IPS DF 19.7 (cell line): ENCODE results near the gene CCDC83.
A peak's percentile ranks its signal among the peaks of the same experiment; 100 is the strongest.
"Not testable (repeated sequence)": the region's sequence is repeated elsewhere in the genome, so short reads cannot be mapped to it uniquely, and the experiment has no call there.

Experiments
- DNase-seq: peaks from one replicate; pipeline ENCODE4 v3.0.0-alpha.2; 2013; ENCODE audit warnings: low read depth, low spot score

The CCDC83 gene

DNA sequence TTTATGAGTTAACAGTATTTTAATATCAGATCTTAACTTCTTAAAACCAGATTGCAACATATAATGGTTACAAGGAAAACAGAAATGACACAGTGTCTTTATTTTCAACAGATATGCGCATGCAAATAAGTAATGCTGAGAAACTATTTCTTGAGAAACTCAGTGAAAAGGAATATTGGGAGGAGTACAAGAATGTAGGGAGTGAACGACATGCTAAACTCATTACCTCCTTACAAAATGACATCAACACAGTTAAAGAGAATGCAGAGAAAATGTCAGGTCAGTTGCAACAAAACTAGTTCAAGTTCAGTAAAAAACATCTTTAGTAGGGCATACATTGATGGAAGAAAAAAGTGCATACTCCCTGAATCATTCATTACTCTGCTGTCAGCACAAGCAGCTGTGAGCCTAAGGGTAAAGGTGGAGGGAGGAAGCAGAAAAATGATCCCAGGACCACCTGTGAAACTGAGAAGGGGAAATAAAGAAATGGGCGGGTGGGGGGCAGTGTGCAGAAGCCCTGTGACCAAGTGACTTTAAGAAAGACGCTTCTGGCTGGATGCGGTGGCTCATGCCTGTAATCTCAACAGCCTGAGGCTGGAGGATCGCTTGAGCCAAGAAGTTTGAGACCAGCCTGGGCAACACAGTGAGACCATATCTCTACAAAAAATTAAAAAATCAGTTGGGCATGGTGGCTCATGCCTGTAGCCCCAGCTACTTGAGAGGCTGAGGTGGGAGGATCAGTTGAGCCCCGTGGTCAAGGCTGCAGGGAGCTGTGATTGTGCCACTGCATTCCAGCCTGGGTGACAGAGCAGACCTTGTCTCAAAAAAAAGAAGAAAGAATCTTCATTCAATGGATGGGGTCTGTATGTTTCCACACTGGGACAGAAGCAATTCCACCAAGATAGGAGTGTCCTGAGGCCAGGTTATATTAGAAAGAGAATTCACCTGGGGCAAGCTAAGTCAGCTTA is 31.2 kb downstream of the CCDC83 start:
- no peak for DNase-seq

DNA sequence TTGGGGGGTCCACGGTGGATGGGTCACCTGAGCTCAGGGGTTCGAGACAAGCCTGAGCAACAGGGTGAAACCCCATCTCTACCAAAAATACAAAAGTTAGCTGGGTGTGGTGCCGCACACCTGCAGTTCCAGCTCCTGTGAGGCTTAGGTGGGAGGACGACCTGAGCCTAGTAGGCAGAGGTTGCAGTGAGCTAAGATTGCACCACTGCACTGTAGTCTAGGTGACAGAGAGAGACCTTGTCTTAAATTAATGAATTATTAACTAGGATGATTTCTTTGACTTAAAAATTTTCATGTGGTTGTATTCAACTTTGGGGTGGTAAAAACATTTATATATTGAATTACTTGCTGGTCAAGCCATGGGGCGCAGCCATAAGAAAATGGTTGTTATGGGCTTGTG is 33.9 kb downstream of the CCDC83 start:
- no peak for DNase-seq

DNA sequence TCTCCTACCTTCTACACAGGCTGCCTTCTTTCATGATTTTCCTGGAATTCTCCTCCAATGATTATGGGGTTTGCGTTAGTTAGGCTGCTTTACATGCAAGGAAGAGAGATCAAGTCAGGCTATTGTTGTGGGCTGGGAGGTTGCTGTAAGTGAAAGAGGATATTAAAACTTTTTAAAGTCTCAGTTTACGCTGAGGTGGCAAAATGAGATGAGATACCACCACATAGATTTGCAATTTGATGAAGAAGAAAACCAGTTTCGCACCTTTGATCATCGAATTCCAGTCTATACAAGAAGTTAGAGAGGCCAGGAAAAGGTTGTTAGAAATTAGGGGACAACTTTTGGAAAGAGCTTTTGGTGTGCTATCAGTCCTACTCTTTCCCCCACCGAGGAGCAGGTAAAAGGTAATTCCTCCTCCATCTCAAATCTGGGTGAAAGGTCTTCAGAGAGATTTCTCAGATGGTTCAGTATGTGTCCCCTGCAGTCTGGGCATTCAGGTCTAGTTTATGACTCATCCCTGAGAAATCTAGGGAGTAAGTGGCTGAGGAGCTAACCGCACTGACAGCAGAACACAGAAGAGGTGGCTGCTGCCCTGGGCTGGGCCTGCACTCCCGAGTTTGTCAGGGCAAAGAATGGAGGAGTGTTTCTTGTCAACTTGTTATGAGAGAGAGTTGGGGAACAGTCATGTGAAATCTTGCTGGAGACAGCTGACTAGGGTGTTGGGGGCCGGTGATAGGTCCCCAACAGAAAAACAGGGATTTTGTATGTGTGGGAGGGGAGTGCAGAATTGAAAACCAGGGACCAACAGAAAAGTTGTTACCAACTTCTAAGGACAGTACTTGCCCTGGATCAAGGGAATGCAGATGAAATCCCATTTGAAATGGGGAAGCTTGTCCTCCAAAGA is 34.7 kb downstream of the CCDC83 start:
- DNase-seq, result peak; percentile 28

DNA sequence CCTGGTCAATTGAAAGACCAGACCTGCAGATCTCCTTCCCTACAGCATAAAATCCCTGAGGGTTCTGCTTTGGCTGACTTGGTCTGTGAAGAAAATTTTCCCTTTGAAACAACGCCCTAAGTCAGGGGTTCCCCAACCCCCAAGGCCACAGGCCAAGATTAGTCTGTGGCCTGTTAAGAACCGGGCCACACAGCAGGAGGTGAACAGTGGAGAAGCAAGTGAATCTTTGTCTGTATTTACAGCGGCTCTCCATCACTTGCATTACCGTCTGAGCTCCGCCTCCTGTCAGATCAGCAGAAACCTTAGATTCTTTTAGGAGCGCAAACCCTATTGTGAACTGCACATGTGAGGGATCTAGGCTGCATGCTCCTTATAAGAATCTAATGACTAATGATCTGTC is 38.2 kb downstream of the CCDC83 start:
- no peak for DNase-seq

DNA sequence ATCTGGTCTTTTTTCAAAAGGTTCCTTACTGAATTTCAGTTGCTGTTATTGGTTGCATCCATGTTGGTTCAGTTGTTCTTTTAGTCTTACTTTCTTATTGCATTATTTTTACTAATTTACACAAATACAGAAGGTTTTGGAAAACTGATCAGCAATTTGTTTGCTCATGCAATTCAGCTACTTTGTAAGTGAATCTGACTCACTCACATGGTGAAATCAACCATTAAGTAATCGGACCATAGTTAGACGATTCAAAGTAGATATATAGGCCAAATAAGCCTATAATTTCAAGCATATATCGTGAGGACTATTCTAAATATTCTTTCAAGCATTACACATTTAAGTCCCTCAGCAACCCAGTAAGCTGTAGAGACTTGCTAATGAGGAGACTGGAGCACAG is 41.7 kb downstream of the CCDC83 start:
- no peak for DNase-seq

DNA sequence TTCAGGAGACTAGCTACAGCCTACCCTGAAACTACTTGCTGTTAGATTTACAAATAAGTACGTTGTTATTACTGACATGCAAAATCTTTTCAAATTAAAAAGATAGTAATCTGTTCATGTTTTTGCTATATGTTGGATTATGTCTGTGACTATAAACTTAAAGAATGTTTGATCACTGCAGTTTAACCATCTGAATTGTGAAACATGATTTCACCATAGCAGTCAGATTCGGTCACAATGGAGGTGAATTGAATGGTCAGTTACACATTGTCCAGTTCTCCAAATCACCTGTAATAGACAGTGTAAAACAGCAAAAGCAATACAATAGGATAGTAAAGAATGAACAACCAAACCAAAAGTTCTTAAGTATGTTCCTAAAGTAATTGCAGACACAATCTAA is 43.3 kb downstream of the CCDC83 start:
- DNase-seq, result no peak

DNA sequence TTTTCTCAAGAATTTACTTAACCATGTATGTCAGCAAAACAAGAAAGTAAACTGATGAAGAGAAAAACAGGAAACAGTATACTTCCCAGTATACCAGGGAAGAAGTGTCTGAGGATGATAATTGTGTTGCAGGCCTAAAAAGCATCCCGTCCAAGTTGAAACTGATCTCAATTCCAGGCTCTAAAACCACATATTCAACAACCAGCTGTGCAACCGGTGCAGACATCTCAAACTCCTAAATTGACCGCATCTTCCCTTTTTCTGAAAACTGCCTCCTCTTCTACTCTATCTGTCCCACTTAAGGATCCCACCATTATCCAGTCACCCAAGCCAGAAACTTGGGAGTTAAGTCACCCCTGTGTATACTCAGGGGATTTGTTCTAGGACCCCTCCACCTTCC is 47.2 kb downstream of the CCDC83 start:
- no peak for DNase-seq

DNA sequence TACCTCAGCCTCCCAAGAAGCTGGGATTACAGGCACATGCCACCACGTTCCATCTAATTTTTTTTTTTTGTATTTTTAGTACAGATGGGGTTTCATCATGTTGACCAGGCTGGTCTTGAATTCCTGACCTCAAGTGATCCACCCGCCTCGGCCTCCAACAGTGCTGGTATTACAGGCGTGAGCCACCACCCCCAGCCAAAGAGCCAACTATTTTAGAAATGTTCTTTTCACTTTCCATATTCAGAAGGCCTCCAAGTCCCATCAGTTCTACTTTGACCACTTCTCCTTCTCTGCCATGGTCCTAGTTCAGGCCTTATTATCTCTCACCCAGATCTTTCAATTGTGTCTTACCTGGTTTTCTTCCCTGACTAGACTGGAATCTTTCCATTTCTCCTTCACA is 48.2 kb downstream of the CCDC83 start:
- no peak for DNase-seq

DNA sequence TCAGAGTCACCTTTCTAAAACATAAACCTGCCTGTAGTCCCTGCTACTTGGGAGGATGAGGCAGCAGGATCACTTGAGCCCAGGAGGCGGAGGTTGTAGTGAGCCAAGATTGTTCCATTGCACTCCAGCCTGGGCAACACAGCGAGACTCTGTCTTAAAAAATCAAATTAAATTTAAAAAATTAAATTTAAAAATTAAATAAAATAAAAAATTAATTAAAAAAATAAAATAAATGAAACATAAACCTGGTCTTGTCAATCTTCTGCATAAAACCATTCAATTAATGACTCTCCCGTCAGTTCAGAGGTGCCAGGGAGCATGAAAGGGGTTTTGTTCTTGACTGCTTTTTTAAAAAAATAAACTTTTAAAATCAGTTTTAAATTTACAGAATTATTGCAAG is 48.6 kb downstream of the CCDC83 start:
- DNase-seq, result no peak

DNA sequence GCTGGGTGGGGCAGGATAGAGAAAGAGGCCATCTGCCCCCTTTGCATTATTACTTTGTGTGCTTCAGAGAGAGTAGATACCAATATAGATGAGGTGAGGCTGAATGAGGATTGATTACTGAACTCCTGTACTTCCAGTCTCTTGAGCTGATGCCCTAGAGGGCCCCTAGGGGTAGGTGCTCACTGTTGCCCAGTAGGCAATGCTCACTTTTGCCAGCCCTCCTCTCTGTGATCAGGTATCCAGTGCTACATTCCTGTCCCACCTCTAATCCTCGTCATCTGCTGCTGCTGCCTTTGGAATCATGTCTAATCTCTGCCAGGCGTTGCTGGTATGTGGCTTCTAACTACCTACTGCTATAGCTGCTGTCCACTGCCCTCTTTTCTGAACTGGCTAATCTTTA is 57.2 kb downstream of the CCDC83 start:
- DNase-seq, result no peak

DNA sequence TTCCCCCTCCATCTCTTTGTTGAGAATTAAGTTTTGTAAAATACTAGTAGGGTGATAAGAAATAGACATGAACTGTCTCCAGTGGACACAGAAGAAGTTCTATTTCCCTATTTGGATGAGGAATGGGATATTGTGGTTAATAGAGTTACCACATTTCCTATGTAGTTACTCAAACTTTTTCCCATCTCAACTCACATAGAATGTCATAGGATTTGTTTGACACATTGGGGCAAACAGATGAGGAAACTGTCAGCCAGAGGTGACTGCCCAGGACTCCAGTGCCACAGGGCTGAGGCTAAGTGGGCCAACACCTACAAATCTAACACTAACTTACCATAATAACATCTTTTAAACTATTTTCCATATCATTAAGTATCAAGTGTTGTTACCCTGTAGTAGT is 58.3 kb downstream of the CCDC83 start:
- DNase-seq, result no peak

DNA sequence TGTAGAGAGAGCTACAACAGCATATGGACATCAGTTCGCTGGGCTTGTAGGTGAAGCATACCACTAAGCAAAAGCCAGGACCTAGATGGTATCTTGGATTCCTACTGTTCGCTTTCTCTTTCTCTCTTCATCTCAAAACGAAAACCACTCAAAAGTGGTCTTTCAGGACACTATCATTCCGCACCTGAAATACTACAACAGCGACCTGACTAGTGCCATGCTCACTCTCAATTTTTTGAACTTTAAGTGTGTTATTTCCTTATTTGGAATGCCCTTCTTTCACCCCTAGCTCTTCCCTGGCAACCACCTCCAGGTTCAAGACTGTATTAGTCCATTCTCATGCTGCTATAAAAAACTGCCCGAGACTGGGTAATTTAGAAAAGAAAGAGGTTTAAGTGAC is 59.2 kb downstream of the CCDC83 start:
- no peak for DNase-seq

DNA sequence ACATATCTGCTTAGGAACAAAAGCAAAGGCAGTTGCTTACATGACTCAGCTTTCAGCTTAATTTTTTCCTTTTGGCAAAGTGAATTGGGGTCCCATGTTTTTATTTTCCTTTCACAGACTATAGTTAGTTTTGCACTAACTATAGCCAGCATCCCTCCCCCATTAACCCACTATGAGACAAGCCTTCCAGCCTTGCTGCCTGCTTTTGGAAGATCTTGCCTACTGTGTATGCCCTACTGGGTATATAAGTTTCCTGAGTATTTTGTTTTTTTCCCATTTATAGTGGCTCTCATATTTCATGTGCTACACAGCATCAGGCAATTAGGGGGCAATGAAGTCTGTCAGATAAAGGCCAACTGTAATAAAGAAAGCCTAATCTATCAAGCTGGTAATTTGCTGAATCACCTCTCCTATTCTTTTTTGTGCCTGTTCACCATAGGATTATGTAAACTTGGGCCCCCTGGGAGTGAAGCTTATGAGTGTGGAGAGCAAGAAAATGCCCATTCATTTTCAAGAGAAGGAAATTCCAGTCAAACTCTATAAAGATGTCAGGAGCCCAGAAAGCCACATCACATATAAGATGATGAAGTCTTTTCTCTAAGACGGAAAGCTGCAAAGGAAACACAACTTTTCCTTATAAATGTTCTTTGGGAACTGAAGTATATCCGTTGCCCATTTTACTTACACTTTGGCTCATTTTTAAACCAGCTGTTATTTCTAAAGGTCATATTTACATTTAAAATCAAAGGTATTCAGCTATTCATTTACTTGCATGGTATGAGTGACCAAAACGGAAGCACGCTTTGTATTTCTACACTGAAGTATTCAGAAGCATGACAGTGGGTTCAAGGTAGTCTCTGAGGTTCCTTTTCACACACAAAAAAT is 64.0 kb downstream of the CCDC83 start:
- DNase-seq, result no peak

DNA sequence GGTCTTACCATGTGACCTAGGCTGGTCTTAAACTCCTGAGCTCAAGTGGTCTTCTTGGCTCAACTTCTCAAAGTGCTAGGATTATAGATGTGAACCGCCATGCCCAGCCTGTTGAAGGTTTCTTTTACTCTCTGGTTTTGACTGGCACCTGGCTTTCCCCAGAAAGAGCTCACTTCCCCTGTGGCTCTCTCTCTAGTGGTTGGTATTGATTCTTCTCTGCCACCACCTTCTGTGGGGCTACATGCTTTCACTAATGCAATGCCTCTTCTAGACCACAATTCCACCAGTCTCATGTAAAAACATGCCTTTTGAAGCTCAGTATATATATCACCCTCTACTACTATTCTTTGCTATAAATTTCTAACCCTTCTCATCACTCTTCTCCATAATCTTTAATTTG is 67.2 kb downstream of the CCDC83 start:
- DNase-seq, result no peak

DNA sequence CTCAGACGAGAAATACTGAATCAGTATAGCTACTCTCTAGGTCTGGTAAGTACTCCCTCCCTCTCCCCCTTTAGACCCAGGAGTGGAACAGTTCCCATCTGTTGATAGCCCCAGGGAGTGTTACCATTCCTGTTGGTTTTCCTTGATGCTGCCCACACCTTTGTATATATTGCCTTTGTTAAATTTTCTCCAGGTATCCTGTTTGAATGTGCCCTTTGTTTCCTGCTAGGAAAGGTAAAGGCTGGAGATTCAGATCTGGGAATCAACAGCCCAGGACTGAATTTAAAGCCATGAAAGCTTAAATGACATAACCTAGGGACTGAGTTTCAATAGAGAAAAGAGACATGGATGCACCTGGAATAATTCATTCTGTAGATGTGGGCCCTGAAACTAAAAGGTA is 68.3 kb downstream of the CCDC83 start:
- no peak for DNase-seq

DNA sequence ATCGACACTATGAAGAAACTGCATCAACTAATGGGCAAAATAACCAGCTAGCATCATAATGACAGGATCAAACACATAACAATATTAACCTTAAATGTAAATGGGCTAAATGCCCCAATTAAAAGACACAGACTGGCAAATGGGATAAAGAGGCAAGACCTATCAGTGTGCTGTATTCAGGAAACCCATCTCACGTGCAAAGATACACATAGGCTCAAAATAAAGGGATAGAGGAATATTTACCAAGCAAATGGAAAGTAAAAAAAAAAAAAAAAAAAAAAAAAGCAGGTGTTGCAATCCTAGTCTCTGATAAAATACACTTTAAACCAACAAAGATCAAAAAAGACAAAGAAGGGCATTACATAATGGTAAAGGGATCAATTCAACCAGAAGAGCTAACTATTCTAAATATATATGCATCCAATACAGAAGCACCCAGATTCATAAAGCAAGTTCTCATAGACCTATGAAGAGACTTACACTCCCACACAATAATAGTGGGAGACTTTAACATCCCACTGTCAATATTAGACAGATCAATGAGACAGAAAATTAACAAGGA is 71.6 kb downstream of the CCDC83 start:
- DNase-seq, result not testable (repeated sequence)

DNA sequence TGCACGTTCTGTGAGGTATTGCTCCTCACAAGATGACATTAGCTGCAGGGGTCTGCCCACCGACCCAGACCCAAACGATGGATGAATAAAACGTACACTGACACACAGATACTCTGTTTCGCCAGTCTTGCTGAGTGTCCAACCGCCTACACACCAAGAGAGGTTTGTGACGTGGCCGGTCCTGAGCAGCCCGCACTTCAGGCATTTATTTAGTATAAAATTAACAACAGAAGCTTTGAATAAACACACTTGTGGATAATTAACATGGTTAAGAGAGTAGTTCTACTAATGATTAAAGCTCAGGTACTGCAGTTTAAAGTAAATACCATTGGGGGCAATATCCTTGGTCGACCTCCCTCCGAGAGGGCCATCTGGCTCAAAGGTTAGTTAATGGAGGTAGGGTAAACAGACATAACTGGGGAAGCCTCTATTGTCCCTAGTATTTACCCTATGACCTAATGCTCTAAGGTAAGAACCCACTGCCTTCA is 75.7 kb downstream of the CCDC83 start:
- no peak for DNase-seq

DNA sequence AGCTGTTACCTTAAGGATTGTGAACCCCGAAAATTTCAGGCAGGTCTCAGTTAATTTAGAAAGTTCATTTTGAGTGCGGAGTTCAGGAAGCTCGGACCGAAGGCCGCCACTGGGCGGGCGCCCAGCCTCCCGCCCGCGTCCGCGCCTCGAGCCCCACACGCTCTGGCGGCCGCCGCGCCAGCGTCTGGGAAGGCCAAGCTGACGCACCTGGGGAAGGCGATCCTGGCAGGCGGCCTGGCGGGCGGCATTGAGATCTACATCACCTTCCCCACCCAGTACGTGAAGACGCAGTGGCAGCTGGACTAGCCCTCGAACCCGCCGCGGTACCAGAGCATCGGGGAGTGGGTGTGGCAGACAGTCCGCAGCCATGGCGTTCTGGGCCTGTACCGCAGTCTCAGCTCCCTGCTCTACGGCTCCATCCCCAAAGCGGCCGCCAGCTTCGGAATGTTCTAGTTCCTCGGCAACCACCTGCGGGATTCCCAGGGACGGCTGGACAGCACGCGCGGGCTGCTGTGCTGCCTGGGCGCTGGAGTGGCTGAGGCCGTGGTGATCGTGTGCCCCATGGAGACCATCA is 79.5 kb downstream of the CCDC83 start:
- no peak for DNase-seq

DNA sequence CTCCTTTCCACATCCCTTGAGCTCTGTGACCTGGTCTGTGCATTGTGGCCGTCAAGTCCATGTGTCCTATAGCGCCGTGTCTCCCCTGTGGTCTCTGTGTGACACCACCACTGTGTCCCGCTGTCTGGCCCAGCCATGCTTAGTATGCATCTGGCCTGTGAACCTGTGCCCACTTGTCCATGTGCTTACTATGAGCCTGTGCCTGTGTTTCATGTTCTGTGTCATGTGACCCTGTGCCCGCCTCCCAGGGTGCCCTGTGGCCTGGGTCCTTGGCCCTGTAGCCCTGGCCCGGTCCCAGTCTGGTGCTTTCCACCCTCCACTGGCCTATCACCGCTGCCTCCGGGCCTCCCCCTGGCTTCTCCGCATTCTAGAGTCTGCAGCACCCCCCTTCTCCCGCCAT is 80.6 kb downstream of the CCDC83 start:
- no peak for DNase-seq

DNA sequence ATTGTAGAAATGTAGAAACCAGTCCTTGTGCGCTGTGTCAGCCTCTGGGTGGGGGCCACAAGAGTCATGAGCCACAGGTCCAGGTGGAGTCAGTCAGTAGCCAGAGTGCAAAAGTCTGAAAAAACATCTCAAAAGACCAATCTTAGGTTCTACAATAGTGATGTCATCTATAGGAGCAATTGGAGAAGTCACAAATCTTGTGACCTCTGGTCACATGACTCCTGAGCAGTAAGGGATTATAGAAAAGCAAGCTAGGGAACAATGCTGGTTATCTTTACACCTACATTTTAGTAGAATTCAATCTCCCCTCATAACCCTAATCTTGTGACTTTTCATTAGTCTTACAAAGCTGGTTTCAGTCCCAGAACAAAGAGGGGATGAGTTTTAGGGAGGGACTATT is 82.7 kb downstream of the CCDC83 start:
- DNase-seq, result no peak
